ENCODE data around the gene EEIG2.

DNA sequence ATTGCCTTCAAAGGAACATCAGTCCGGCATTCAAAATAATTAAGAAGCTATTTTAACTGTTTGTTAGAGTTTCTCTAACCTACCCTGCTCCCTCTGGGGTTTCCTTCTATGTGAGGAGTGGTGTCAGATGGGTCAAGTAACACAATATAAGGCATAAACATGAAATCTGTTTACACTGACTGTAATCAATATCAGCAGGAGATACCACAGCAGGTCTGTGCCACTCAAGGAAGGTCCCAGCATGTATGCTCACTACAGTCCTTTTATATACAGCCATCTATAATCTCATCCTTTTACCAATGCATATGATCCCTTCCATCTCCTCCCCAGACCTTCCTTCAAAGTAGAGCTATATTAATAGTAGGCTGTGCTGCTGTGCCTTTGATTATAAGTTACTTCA lies 25.4 kb downstream of the EEIG2 start:
- TF ChIP-seq, protein P1, sequence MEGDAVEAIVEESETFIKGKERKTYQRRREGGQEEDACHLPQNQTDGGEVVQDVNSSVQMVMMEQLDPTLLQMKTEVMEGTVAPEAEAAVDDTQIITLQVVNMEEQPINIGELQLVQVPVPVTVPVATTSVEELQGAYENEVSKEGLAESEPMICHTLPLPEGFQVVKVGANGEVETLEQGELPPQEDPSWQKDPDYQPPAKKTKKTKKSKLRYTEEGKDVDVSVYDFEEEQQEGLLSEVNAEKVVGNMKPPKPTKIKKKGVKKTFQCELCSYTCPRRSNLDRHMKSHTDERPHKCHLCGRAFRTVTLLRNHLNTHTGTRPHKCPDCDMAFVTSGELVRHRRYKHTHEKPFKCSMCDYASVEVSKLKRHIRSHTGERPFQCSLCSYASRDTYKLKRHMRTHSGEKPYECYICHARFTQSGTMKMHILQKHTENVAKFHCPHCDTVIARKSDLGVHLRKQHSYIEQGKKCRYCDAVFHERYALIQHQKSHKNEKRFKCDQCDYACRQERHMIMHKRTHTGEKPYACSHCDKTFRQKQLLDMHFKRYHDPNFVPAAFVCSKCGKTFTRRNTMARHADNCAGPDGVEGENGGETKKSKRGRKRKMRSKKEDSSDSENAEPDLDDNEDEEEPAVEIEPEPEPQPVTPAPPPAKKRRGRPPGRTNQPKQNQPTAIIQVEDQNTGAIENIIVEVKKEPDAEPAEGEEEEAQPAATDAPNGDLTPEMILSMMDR (IDR thresholded peaks at IDR 0.05), result no peak
- TF ChIP-seq POLR2A (IDR thresholded peaks at IDR 0.05), result no peak
